Endothelial cell of umbilical vein (primary cell): Measurements from ENCODE around the gene FYTTD1.

Experiments used
- CTCF ChIP-seq, 2 donors: IDR thresholded peaks; 1 replicate in 1 of 2; 2 replicates in 1 of 2; pipeline ENCODE4 v1.5.1; 2011; ENCODE audit warnings: low read length in 2 of 2, mild to moderate bottlenecking in 2 of 2, moderate library complexity in 2 of 2, control low read depth in 1 of 2, inconsistent platforms in 1 of 2, low read depth in 1 of 2; ENCODE audit not compliant: insufficient read depth in 1 of 2; ENCODE audit errors: extremely low read depth in 1 of 2
- EZH2 ChIP-seq: IDR thresholded peaks from 2 replicates; pipeline ENCODE4 v1.6.1; 2012; ENCODE audit warnings: borderline replicate concordance, low read depth, mild to moderate bottlenecking, moderate library complexity, low read length, inconsistent platforms; ENCODE audit not compliant: severe bottlenecking
- MYC ChIP-seq: IDR thresholded peaks from one replicate; pipeline ENCODE4 v1.6.1; 2011; ENCODE audit warnings: mild to moderate bottlenecking, low read depth, low read length
- POLR2A ChIP-seq: IDR thresholded peaks from 2 replicates; pipeline ENCODE4 v1.6.1; 2012; ENCODE audit warnings: low read depth, mild to moderate bottlenecking, control low read depth, low read length
- POLR2AphosphoS5 ChIP-seq: IDR thresholded peaks from 2 replicates; pipeline ENCODE4 v1.6.1; 2012; ENCODE audit warnings: low read depth, mild to moderate bottlenecking, control low read depth, low read length, moderate library complexity; ENCODE audit not compliant: insufficient read depth

GRCh38 chr3:197709135-197709534 lies 40.5 kb upstream of the FYTTD1 start:
- TF ChIP-seq CTCF (IDR thresholded peaks at IDR 0.05; ENCODE audit: extremely low read depth in 1 of 2, insufficient read depth in 1 of 2, low read depth in 1 of 2, low read length in 2 of 2) (no peak), MYC (no peak), POLR2AphosphoS5 (no peak), EZH2 (no peak), POLR2A (no peak)
